ENCODE data around the gene FCHSD2.

DNA sequence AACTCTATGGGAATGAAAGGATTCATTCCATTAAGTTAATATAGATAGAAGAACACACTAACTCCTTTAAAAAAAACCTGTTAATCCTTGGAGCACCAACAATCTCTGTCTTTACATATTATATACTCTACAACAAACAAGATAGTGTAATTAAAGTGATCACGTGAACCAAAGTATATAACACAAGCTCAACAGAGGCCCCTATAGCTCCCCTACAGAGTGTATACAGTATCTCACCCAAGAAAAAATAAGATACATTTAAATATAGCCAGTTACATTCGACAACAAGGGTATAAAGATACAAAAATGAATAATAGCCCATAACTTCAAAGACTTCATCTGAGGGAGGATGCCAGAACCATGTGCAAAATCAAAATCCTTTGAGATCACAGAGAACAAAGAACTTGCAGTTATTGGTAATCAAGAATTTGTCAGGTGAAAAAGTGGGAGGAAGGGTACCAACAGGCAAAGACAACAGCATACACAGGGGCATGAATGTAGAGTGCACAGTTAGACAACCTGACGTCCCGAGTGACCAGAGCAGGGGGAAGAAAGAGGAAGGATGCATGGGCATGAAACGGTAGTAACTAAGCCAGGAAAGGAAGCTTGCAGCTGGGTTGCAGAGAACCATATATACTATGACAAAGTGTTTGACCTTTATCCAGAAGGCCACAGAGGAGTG is 4.7 kb downstream of the FCHSD2 start:
- TF ChIP-seq, protein P1, sequence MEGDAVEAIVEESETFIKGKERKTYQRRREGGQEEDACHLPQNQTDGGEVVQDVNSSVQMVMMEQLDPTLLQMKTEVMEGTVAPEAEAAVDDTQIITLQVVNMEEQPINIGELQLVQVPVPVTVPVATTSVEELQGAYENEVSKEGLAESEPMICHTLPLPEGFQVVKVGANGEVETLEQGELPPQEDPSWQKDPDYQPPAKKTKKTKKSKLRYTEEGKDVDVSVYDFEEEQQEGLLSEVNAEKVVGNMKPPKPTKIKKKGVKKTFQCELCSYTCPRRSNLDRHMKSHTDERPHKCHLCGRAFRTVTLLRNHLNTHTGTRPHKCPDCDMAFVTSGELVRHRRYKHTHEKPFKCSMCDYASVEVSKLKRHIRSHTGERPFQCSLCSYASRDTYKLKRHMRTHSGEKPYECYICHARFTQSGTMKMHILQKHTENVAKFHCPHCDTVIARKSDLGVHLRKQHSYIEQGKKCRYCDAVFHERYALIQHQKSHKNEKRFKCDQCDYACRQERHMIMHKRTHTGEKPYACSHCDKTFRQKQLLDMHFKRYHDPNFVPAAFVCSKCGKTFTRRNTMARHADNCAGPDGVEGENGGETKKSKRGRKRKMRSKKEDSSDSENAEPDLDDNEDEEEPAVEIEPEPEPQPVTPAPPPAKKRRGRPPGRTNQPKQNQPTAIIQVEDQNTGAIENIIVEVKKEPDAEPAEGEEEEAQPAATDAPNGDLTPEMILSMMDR (IDR thresholded peaks at IDR 0.05): no peak
- no peak for TF ChIP-seq POLR2A (IDR thresholded peaks at IDR 0.05)
